ENCODE measurements around the gene PPP1R15A.
A peak's percentile ranks its signal among the peaks of the same experiment; 100 is the strongest.
"Not testable (repeated sequence)": the region's sequence is repeated elsewhere in the genome, so short reads cannot be mapped to it uniquely, and the experiment has no call there.

Gene PPP1R15A

DNA sequence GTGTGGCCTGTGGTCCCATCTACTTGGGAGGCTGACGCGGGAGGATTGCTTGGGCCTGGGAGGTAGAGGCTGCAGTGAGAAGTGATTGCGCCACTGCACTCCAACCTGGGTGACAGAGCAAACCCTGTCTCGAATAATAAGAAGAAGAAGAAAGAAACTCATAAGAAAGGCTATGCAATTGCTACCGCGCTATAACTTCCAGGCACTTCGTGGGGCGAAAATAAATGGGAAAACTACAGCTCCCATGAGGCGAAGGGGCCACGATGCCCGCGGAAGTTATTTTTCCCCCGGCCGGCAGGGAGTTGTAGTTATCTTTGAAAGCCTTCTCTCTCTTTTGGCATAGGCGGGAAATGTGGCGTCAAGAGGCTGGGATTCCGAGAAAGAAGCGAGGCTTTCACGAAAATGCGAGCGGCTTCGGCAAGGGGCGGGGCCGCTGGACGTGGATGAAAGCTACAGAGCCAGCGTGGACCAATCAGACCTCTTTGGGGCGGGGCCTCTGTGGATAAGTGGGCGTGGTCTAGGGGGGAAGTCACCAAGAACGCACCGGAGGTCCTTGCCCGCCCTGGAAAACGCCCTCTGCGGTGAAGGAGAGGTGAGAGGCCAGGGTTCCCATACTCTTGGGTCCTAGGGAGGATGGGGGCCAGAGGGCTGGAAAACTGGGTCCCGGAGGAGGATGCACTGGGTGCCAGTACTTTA, 27.7 kb downstream of the PPP1R15A start, which contains the start of gene NUCB1:
NUCB1 (plus strand) TSS at position 532 of the 696 bp plus-strand sequence. CDS start 485 bp downstream, outside the sequence.
- FAIRE-seq (no peak), DNase-seq (ENCODE audit: insufficient read length, low spot score) (peak; percentile 99)
- TF ChIP-seq, protein P1, sequence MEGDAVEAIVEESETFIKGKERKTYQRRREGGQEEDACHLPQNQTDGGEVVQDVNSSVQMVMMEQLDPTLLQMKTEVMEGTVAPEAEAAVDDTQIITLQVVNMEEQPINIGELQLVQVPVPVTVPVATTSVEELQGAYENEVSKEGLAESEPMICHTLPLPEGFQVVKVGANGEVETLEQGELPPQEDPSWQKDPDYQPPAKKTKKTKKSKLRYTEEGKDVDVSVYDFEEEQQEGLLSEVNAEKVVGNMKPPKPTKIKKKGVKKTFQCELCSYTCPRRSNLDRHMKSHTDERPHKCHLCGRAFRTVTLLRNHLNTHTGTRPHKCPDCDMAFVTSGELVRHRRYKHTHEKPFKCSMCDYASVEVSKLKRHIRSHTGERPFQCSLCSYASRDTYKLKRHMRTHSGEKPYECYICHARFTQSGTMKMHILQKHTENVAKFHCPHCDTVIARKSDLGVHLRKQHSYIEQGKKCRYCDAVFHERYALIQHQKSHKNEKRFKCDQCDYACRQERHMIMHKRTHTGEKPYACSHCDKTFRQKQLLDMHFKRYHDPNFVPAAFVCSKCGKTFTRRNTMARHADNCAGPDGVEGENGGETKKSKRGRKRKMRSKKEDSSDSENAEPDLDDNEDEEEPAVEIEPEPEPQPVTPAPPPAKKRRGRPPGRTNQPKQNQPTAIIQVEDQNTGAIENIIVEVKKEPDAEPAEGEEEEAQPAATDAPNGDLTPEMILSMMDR (IDR thresholded peaks at IDR 0.05; ENCODE audit: insufficient read depth, missing control alignments): no peak

GRCh38 chr19:48900477-48901406, 28.5 kb downstream of the PPP1R15A start:
- FAIRE-seq (no peak), DNase-seq (ENCODE audit: insufficient read length, low spot score) (no peak)
- TF ChIP-seq, protein P1 (IDR thresholded peaks at IDR 0.05; ENCODE audit: insufficient read depth, missing control alignments): no peak

GRCh38 chr19:48902291-48902690, 30.1 kb downstream of the PPP1R15A start:
- not testable (repeated sequence) for DNase-seq (ENCODE audit: insufficient read length, low spot score); FAIRE-seq

DNA sequence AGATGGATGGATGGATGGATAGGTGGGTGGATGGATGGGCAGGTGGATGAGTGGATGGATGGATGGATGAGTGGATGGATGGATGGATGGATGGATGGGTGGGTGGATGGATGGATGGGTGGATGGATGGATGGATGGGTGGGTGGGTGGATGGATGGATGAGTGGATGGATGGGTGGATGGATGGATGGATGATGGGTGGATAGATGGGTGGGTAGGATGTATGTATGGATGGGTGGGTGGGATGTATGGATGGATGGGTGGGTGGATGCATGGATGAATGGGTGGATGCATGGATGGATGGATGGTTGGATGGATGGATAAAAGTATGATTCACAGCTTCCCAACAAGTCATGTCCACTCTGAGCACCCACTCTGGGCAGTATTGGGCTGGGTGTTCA, 31.6 kb downstream of the PPP1R15A start:
- FAIRE-seq; DNase-seq (ENCODE audit: insufficient read length, low spot score): not testable (repeated sequence)

- TF ChIP-seq, protein P1 (IDR thresholded peaks at IDR 0.05; ENCODE audit: insufficient read depth, missing control alignments): no peak
- FAIRE-seq: no peak
These were observed 33.4 kb downstream of the PPP1R15A start for GRCh38 chr19:48905664-48906063.

GRCh38 chr19:48906324-48906723, 34.1 kb downstream of the PPP1R15A start:
- no peak for DNase-seq (ENCODE audit: insufficient read length, low spot score)
- TF ChIP-seq, protein P1 (IDR thresholded peaks at IDR 0.05; ENCODE audit: insufficient read depth, missing control alignments): no peak
- no peak for FAIRE-seq

More at GRCh38 chr19:48905664-48906063, 33.4 kb downstream of the PPP1R15A start:
- no peak for DNase-seq (ENCODE audit: insufficient read length, low spot score)

GRCh38 chr19:48907671-48908070, 35.5 kb downstream of the PPP1R15A start:
- FAIRE-seq: no peak
- no peak for DNase-seq (ENCODE audit: insufficient read length, low spot score)
- TF ChIP-seq, protein P1 (IDR thresholded peaks at IDR 0.05; ENCODE audit: insufficient read depth, missing control alignments): no peak

GRCh38 chr19:48909424-48910077, 37.3 kb downstream of the PPP1R15A start:
- not testable (repeated sequence) for FAIRE-seq

More at GRCh38 chr19:48909424-48910077, 37.3 kb downstream of the PPP1R15A start:
- not testable (repeated sequence) for DNase-seq (ENCODE audit: insufficient read length, low spot score)

All from D721Med (cell line).